Right kidney (tissue), 1 donor: Measurements from ENCODE around the gene MSMP.

ENCODE experiments used
- DNase-seq: peaks from one replicate; pipeline ENCODE4 v3.0.0-alpha.2; 2016

MSMP gene

DNA sequence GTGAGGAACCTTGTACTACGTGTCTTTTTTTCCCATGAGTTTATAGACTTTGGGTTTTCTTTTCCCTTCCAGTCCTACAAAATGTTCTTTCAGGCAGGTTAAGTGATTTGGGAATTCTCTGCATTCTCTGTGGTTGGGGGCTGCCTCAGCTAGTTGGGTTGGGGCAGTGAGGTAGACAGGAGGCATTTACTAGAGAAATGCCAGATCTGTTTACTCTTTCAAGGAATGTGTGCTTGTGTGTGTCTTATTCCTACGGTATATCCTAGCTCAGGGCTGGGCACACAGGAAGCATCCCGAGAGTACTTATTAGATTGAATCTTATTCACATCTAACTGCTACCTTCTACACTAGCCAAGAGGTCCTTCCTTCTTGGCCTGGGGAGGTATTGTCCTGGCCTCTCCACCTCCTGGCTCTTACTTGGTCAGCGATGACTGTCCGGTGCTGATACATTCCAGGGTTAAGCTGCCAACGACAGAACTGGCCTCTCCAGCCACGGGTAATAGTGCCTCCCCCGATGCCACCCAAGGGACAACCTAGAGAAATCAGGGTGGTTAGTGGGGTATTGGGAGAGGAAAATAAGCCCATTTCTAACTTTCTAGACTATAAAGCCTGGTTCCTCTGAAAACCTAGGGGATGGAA is 10.1 kb downstream of the MSMP start:
- DNase-seq, result no peak

DNA sequence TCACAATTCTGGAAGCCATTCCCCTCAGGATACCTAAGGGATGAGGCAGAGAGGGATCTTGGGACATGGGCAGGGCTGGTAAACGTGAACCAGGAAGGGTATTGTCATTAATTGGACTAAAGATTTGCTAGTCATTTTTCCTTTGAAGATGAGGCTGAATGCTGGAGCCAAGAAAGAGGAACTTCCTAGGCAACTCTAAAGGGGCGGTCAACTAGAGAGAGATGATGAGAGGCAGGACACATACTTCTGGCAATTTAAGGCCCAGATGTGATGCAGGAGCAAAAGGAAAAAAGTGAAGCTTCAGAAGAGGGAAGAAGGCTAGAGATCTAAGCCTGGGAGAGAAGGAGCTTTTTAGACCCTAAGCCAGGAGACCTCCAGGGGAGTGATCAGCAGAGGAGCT is 10.6 kb downstream of the MSMP start:
- no peak for DNase-seq

DNA sequence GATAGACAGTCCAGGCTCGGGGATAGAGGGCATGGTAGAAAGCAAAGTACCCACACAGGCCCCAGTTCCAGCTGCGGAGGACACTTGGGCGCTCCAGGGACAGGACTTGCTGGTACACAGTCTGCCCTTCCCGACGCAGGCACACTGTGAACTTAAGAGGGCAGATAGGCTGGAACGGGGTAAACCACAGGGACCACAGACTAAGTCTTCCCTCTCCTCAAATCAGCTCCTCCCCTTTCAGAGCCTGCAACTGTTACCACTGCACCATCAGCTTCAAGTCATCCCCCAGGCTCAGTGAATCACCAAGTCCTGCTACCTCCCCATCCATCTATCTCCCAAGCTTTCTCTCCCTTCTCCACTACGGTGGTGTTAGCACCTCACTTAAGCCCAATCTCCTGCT is 12.3 kb downstream of the MSMP start:
- DNase-seq, result no peak

DNA sequence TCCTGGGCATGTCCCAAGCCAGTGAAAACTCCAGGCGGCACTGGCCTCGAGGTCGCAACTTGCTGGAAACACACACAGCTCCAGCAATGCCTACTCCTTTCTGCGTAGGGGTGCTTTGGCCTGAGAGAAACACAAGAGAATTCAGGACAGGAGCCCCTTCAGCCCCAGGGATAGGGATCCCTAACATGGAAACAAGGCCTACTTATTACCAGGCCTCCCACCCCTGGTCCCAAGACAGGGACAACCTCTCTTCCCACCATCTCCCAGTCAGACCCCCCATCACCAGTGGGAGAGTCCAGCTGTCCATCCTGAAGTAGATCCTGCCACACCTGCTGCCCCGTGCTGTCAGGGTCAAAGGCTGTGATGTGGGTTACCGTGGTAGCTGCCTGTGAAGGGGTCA is 13.8 kb downstream of the MSMP start:
- no peak for DNase-seq

DNA sequence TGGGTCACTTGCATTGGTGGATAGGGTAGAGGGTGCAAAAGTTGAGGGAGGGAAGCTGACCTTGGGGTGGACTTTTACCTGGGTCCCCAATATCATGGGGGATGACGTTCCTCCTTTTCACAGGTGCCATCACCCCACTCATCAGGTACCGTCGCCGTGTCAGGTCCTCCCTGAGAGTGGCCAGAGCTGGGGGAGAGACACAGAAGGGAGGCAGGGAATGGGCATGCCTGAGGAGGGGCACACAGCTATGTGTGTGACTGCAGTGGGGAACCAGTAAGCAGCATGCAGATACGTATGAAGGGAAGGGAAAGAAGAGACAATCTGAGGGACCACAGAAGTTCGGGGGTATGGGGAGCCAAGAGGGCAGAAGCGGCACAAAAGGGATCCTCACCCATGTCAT is 15.2 kb downstream of the MSMP start:
- DNase-seq, result no peak

DNA sequence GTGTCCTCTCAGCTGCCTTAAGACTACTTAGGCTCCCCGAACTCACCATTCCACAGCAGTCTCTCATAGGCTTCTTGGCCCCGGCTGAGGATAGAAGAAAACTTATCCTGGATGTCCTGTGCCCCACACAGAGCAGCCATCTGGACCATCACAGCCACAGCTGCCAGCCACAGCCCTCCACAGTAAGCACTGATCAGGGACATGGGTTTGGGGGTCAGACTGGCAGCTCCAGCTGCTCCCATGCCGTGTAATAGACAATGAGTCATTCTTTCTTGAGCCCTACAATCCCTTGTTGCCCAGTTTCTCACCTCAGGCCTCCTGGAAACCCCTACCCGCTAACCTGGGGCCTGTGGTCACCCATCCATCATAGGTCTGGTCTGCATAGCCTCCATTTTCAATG is 15.9 kb downstream of the MSMP start:
- DNase-seq, result no peak

DNA sequence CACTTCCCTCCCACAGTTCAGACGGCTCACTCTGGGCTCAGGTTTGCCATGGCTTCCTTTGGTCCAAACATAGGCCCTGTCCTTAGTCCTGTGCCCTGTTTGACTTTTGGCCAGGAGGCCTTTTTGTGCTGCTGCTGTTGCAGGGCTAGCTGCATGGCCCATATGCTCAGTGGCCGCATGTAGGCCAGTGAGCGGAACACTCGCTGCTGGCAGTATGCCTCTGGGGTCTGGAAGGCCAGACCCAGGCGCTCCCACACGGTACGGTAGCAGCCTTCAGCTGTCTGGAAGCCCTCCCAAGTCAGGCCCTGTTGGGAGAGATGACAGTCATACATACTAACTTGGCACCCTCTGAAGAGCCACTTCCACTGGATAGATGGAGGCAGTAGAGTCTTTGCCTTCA is 16.9 kb downstream of the MSMP start:
- no peak for DNase-seq

DNA sequence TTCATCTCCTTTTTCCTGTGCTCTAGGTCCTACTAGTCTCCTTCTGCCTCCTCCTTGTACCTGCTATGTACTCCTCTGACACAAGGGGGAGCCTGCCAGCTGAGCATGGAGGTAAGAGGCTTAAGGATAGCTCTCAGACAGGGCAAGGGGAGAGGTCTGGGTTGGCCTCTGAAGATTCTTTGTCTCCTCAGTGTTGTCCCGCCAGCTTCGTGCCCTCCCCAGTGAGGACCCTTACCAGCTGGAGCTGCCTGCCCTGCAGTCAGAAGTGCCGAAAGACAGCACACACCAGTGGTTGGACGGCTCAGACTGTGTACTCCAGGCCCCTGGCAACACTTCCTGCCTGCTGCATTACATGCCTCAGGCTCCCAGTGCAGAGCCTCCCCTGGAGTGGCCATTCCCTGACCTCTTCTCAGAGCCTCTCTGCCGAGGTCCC is 17.9 kb downstream of the MSMP start:
- DNase-seq, result no peak

DNA sequence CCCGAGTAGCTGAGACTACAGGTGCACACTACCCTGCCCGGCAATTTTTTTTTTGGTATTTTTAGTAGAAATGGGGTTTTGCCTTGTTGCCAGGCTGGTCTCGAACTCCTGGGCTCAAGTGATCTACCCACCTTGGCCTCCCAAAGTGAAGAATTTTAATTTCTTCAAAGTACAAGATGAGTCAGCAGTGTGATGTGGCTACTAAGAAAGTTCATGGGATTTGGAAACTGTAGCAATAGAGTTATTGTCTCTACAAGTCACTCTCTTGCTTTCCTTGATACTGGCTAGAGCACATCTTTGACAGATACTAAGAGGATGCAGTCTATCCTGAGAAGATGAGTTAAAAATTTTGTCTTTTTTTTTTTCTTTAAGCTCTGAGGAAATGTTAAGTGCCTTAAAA is 20.0 kb downstream of the MSMP start:
- no peak for DNase-seq

DNA sequence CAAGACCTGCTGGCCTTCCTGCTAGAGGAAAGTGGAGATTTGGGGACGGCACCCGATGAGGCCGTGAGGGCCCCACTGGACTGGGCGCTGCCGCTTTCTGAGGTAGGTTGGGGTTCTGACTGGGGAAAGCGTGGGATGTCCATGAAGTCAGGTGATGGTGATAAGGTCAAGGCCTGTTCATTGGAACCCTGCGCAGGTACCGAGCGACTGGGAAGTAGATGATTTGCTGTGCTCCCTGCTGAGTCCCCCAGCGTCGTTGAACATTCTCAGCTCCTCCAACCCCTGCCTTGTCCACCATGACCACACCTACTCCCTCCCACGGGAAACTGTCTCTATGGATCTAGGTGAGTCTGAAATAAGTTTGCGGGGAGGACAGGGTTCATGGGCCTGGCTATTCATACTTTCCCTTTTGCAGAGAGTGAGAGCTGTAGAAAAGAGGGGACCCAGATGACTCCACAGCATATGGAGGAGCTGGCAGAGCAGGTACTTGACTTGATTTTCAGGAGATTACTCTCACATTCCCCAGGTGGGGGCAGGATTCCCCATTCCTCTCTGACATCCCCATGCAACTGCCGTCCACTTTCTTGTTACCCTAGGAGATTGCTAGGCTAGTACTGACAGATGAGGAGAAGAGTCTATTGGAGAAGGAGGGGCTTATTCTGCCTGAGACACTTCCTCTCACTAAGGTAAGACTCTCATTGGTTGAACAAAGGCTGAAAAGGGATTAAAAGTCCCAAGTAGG is 21.1 kb downstream of the MSMP start:
- DNase-seq, result no peak

DNA sequence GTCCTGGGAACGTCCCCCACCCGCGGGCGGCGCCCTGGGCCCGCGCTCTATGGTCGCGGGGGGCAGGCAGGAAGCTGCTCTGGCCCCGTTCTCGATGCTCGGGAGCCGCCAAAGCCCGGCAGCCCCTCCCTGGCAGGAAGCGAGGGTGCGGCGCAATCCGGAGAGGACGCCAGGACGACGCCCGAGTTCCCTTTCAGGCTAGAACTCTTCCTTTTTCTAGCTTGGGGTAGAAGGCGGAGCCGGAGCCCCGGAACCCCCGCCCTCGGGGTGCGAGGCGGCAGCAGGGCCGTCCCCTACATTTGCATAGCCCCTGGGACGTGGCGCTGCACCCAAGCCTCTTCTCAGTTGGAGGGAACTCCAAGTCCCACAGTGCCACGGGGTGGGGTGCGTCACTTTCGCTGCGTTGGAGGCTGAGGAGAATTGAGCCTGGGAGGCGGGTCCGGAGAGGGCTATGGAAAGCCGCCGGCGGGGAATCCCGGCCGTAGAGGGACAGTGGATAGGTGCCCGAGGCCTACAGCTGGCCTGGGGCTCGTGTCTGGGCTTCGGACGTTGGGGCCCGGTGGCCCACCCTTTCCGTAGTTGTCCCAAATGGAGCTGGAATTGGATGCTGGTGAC is 21.8 kb downstream of the MSMP start, which contains the start of the genes CREB3 and TLN1:
CREB3 (plus strand) TSS at position 482 of the 615 bp plus-strand sequence; CDS start at position 589, 107 bp downstream.
TLN1 (minus strand) TSS at position 11 of the 615 bp plus-strand sequence. CDS start 6,501 bp downstream, outside the sequence.
- peak; percentile 97 for DNase-seq

DNA sequence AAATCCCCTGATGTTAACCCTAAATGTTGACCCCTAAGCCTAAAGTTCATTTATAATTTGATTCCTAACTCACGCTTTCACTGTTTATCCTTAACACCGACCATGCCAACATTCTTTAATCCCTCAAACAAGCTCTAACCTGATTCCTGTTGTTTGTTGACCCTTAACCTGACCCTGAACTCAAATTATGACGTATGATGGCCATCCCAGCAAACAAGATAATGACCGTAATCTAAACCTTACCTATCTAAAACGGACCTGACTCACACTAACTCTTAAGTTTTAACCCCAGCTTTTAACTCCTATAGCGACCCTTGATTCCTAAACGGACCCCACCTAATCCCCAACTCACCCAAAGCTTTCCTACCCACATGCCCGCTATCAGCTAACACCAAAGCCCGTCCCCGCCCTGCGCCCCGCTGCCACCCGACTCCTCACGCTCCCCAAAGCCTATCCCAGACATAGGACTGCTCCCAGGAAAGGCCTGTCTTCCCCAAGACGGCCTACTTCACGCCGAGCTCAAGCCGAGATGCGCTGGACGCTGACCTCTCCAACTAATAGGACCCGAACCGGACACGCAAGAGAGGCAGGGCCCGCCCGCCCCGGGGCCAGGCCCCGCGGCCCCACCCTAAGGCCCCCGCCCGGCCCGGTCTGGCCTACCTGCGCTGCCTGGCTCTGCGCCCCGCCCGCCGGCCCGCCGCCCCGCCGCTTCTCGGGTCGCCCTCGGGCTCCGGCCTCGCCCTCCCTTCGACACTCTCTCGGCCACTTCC is 22.5 kb downstream of the MSMP start:
- peak; percentile 56 for DNase-seq

DNA sequence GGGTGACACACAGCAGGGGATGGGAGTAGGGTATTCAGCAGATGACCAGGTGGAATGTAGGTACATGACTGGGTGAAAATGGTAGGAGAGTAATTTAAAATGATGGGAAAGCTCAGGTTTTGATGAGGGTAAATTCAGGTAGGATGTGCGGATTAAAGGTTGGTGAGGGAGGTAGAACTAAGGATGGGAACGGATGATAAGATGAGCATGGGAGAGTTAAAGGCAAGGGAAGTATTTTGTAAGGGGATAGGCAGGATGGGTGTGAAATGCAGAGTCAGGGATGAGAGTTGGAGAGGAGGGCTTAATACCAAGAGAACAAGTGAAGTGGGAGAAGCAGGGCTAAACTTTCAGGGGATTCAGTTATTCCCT is 23.6 kb downstream of the MSMP start:
- DNase-seq, result no peak

DNA sequence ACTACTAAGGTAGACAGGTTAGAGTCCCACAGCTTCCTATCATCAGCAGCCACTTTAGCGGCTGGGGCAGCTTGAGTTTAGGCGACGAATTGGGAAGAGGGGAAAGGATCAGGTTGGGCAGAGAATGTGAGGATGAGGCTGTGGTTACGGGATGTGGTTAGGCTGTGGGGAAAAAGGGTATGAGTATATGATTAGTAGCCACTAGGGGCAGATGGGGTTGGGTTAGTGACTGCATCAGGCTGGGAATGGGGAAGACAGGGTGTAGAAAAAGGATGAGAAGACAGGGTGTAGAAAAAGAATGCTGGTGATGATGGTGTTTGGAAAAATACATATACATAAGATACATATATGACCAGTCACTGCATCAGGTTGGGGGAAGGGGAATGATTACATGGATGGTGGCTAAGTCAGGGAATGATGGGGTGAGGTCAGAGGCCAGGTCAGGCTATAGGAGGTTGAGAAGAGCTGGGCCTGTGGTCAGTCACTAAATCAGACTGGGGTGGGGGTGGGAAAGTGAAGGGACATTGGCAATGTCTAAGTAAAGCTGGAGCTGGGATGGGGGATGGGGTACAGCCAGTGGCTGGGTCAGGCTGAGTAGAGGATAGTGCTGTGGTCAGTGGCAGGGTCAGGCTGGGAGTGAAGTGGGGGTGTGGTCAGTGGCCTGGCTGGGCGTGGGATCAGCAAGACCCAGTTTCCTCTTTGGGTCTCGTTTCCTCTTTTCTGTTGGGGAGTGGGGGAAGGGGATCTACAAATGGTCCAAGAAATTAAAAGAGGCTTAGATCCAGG is 24.2 kb downstream of the MSMP start:
- DNase-seq, result no peak

DNA sequence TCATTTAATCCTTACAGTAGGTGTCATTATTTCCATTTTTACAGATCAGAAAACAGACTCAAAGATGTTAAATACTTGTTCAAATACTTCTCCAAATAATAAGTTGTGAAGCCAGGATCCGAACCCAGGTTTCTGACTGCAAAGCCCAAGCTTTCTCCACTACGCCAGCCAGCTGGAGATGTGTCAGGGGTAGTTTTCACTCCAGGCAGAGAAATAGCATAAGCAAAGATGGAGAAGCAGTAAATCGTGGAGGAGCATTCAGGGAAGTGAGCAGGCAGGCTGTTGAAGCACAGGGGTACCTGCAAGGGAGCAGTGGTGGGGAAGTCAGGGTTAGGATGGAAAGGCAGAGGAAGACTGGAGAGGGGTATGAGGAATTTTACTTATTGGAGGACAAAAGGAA is 25.0 kb downstream of the MSMP start:
- no peak for DNase-seq

DNA sequence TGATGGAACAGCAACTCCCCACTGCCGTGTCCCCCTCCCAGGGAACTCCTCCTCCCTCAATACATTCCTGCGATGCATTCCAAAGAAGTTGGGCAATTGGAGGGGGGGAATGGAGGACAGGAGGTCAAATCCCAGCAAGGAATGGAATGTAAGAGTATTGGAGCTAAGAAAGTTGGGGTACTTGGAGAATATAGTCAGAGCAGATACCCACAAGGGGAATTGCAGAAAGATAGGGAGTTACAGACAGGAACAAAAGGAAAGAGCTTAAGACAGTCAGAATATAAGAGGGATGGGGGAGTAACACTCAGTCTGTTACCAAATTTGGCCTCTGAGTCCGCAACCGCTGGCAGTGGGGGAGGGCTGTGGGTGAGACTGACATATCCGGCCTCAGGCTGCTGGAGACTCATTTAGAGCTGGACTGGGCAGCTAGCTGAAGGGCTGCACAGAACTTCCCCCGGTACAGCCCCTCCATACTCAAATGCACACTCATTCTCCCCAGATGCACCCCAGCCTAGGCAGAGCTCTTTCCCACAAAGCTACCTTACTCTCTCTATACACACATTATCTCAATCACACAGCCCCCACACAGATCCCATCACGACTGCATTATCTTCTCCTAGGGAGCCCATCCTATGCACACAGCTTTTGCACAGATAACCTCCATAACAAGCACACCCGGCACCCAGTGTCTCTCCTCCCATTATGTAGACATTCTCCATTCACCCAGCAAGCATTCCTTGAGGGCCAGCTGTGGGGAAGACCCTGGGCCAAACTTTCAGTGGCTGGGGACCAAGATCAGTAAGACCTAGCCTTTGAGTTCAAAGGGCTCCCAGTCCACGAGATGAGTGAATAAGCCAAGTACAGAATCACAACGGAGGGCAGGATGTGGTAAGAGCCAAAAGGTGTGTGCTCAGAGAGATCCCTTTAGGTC is 25.8 kb downstream of the MSMP start:
- peak; percentile 64 for DNase-seq

DNA sequence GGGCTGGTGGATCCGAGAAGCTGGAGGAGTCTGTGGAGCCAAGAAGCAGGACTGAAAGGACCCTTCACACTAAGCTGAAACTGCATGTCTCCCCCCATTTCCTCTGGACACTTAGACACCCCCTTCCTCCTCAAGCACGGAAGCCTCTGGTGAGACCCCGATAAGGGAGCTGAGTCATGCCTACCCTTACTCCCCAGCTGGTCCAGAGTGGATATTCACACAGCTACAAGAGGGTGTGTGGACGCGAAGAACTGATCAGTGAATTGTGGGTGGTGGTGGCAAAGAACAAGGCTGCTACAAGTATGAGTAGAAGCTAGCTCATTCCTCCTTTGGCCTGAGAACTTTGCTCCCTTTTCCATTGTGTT is 26.4 kb downstream of the MSMP start:
- no peak for DNase-seq

DNA sequence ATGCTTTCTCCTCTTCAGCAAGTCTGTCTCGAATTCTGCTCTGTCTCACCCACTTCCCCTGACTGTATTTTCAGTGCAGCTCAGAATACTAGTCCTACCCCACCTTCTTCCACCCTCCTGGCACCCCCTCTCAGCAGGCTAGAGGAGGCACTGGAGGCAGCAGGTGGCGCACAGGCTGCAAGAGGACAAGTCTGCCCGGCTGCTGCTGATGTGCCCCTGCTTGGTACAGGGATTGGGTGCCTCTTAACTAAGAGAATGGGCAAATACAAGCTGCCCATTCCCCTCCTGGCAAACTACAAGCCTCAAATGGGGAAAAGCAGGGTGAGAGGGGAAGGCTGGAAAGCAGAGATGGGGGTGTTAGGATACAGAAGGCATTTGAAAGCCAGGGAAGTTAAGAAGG is 27.1 kb downstream of the MSMP start:
- no peak for DNase-seq

DNA sequence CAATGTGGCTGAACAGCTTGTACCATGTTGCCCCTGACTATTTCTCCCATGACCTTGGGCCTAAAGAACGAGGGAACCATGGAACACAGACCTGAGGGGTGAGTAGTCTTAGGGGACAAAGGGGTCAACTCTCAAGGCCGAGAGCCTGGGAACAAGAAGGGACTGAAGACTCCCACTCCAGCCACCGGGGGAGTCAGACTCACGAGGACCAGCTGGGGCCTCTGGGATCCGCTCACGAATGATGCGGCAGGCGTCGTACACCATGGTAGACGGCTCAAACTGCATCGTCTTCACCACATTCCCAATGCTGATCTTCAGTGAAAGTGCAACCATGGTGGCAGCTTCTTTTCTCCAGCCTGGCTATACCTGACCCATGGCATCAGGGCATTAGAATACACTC is 28.7 kb downstream of the MSMP start:
- DNase-seq, result no peak

DNA sequence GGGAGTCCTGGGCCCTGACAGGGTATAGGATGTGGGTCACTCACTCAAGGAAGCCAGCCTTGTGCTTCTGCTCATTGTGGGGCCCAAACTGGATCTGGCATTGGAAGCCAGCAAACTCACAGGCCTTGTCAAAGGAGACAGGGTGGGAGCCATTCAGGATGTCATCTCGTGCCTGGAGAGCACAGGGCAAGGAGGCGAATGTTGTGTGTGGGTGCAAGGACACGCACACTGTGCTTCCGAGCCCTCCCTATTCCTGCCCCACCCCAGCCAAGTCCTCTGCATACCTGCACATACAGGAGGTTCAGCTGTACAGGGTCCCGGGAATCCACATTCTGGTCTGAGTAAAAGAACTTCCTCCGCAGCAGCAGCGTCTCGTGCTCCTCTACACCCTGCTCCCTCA is 30.2 kb downstream of the MSMP start:
- DNase-seq, result no peak

DNA sequence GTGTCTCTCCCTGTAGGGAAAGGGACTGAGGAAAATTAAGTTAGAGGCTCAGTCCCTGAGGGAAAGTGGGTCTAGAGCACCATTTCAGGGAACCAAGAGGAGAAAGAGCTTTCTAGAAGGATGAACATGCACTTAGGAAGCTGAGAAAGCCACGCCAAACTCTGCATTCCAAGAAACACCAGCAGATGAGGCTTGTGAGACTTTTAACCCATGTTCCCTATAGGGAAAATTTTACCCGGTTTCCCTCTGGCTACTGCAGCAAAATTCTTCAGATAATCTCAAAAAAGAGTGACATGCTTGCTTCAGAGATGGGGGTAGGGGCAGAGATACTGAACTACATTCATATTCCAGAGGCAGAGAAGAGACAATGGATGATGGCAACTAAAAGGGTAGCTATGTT is 30.6 kb downstream of the MSMP start:
- DNase-seq, result no peak
